Liver (tissue), 9 donors: ENCODE data around the gene KRT80. TPM values are rescaled to one million over a fixed set of nuclear protein-coding genes. Genes with fewer than 3 reads are reported as not detected.

Experiments
- DNase-seq: peaks from one replicate; pipeline ENCODE4 v3.0.0-alpha.2; 2017; ENCODE audit warnings: low spot score
- H3K27ac ChIP-seq, 2 donors: one replicate each; pipeline ENCODE4 v1.7.0; 2013; ENCODE audit warnings: inconsistent platforms in 2 of 2, low read length in 2 of 2, control low read depth in 1 of 2, low read depth in 1 of 2, mild to moderate bottlenecking in 1 of 2
- H3K27me3 ChIP-seq, 4 donors: one replicate each; pipeline versions ENCODE4 v1.6.1 to v1.7.0; 2013; ENCODE audit warnings: low read length in 3 of 4, inconsistent platforms in 1 of 4, mild to moderate bottlenecking in 1 of 4, moderate library complexity in 1 of 4; ENCODE audit not compliant: control insufficient read depth in 4 of 4, insufficient read depth in 4 of 4
- H3K36me3 ChIP-seq, 4 donors: one replicate each; pipeline versions ENCODE4 v1.6.1 to v1.7.0; 2013; ENCODE audit warnings: low read length in 3 of 4, mild to moderate bottlenecking in 3 of 4, low read depth in 1 of 4, moderate library complexity in 1 of 4; ENCODE audit not compliant: control insufficient read depth in 4 of 4, insufficient read depth in 3 of 4
- H3K4me1 ChIP-seq, 4 donors: one replicate each; pipeline versions ENCODE4 v1.6.1 to v1.7.0; 2013; ENCODE audit warnings: low read length in 3 of 4, mild to moderate bottlenecking in 3 of 4, moderate library complexity in 1 of 4; ENCODE audit not compliant: control insufficient read depth in 4 of 4, insufficient read depth in 4 of 4
- H3K4me3 ChIP-seq, 3 donors: one replicate each; pipeline versions ENCODE4 v1.6.1 to v1.7.0; 2013; ENCODE audit warnings: low read length in 3 of 3, control low read depth in 1 of 3, low read depth in 1 of 3, mild to moderate bottlenecking in 1 of 3
- H3K9ac ChIP-seq, 2 donors: one replicate each; pipeline ENCODE4 v1.7.0; 2013; ENCODE audit warnings: low read length in 2 of 2, mild to moderate bottlenecking in 2 of 2, moderate library complexity in 2 of 2, control low read depth in 1 of 2, low read depth in 1 of 2
- H3K9me3 ChIP-seq, 4 donors: one replicate each; pipeline versions ENCODE4 v1.6.1 to v1.7.0; 2013; ENCODE audit warnings: low read length in 3 of 4; ENCODE audit not compliant: control insufficient read depth in 4 of 4
- FOXA2 ChIP-seq: IDR thresholded peaks from 2 replicates; pipeline ENCODE4 v1.6.1; 2016; ENCODE audit warnings: antibody characterized with exemption
- JUND ChIP-seq, 2 donors: IDR thresholded peaks; 2 replicates each; pipeline ENCODE4 v1.6.1; 2016; ENCODE audit warnings: antibody characterized with exemption in 2 of 2
- RXRA ChIP-seq, 2 donors: IDR thresholded peaks; 2 replicates each; pipeline ENCODE4 v1.6.1; 2017 to 2018; ENCODE audit warnings: antibody characterized with exemption in 2 of 2, mild to moderate bottlenecking in 1 of 2
- SP1 ChIP-seq: IDR thresholded peaks from 2 replicates; pipeline ENCODE4 v1.6.1; 2018; ENCODE audit warnings: antibody characterized with exemption, mild to moderate bottlenecking
- YY1 ChIP-seq: IDR thresholded peaks from 2 replicates; pipeline ENCODE4 v1.6.1; 2016; ENCODE audit warnings: antibody characterized with exemption, mild to moderate bottlenecking
- WGBS: extraction: QIAGEN DNeasy Blood & Tissue Kit; methylation state at CpG from one replicate; pipeline ENCODE4 v1.1.7; 2013; 5-methylcytosine and 5-hydroxymethylcytosine counted together
- polyA plus RNA-seq, 2 donors: library from polyadenylated mRNA; stranded (reverse) in 1 of 2; unstranded in 1 of 2; fragments of 200-250 nt in 1 of 2; fragments of >200 nt in 1 of 2; fragmentation: Nextera tagmentation in 1 of 2; extraction: Ambion mirVana in 1 of 2; gene quantifications; one replicate each; pipeline versions ENCODE4 v1.2.1 to v1.2.3, GENCODE V29; 2013 to 2015
- total RNA-seq, 2 donors: library from RNA; depleted of rRNA; stranded (reverse); fragments of >200 nt; gene quantifications; one replicate each; pipeline ENCODE4 v1.2.3, GENCODE V29; 2014
- TF ChIP-seq, protein P1 (sequence below): IDR thresholded peaks from 2 replicates; pipeline ENCODE4 v1.6.1; 2016; ENCODE audit warnings: antibody characterized with exemption, mild to moderate bottlenecking
- TF ChIP-seq, protein P2 (sequence below): IDR thresholded peaks from 2 replicates; pipeline ENCODE4 v1.6.1; 2016; ENCODE audit warnings: antibody characterized with exemption
- TF ChIP-seq, protein P3 (sequence below): IDR thresholded peaks from 2 replicates; pipeline ENCODE4 v1.6.1; 2016; ENCODE audit warnings: antibody characterized with exemption
- TF ChIP-seq, protein P4 (sequence below): fragments of 150-350 bp; IDR thresholded peaks from 2 replicates; pipeline ENCODE4 v1.5.1; 2017; ENCODE audit warnings: improper control_type of control experiment, low read depth, low read length; ENCODE audit not compliant: missing input control
- donor health status: healthy.
- donor health status: healthy.
- donor health status: healthy.
- donor health status: healthy.
- donor health status: healthy.

Gene KRT80
- total and polyA plus RNA-seq, 4 donors: 0.04 to 0.12 (median 0.07) TPM

DNA sequence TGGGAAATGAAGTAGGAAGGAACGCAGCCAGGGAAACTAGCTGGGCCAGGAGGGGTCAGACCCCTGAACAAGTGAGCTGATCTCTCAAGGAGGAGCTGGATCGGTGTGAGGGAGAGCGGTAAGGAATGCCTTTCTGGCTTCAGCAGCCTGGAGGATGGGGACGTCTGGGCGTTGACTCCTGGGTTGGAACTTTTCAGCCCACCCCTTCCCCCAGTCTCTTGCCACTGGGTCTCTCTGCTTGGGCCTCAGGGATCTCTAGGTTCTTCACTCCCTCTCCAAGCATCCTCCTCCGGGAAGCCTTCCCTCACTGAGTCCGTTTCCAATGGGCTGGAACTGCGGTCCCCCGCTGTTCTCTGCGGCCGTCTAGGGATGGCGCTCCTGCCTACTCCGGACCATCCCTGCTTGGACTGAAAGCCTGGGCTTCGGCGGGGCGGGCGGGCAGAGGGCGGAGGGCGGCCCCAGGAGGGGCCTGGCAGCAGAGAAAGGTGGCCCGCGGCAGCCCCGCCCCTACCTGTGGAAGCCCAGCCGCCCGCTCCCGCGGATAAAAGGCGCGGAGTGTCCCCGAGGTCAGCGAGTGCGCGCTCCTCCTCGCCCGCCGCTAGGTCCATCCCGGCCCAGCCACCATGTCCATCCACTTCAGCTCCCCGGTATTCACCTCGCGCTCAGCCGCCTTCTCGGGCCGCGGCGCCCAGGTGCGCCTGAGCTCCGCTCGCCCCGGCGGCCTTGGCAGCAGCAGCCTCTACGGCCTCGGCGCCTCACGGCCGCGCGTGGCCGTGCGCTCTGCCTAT is 41.1 kb upstream of the KRT80 start, which contains the start of gene KRT7 (continued):
- TF ChIP-seq, protein P1, sequence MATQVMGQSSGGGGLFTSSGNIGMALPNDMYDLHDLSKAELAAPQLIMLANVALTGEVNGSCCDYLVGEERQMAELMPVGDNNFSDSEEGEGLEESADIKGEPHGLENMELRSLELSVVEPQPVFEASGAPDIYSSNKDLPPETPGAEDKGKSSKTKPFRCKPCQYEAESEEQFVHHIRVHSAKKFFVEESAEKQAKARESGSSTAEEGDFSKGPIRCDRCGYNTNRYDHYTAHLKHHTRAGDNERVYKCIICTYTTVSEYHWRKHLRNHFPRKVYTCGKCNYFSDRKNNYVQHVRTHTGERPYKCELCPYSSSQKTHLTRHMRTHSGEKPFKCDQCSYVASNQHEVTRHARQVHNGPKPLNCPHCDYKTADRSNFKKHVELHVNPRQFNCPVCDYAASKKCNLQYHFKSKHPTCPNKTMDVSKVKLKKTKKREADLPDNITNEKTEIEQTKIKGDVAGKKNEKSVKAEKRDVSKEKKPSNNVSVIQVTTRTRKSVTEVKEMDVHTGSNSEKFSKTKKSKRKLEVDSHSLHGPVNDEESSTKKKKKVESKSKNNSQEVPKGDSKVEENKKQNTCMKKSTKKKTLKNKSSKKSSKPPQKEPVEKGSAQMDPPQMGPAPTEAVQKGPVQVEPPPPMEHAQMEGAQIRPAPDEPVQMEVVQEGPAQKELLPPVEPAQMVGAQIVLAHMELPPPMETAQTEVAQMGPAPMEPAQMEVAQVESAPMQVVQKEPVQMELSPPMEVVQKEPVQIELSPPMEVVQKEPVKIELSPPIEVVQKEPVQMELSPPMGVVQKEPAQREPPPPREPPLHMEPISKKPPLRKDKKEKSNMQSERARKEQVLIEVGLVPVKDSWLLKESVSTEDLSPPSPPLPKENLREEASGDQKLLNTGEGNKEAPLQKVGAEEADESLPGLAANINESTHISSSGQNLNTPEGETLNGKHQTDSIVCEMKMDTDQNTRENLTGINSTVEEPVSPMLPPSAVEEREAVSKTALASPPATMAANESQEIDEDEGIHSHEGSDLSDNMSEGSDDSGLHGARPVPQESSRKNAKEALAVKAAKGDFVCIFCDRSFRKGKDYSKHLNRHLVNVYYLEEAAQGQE: no peak
- TF ChIP-seq RXRA (IDR thresholded peaks at IDR 0.05) (no peak), SP1 (no peak)
- TF ChIP-seq, protein P2, sequence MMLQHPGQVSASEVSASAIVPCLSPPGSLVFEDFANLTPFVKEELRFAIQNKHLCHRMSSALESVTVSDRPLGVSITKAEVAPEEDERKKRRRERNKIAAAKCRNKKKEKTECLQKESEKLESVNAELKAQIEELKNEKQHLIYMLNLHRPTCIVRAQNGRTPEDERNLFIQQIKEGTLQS: no peak

DNA sequence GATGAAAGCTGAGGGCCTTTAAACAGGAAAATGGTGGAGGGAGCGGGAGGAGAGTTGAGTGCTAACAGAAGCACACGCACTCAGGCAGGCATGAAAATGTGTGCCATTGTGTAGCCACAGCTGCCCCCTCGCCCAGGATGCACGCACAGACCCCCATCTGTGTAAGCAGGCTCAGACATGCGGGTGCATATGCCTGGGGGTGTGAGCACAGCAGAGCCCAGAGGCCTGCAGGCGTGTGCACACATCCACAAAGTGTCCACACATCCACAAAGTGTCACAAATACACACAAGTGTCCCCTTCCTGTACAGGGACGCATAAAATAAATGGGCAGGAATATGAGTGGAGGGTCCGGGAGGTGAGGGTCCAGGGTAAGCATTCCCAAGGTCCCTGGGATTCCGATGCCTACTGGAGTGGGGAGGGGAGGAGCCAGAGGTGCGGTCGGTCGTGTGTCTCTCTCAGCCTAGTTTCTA is 40.4 kb upstream of the KRT80 start:
- TF ChIP-seq FOXA2 (no peak), JUND (IDR thresholded peaks at IDR 0.05) (no peak), YY1 (no peak)
- TF ChIP-seq, protein P3, sequence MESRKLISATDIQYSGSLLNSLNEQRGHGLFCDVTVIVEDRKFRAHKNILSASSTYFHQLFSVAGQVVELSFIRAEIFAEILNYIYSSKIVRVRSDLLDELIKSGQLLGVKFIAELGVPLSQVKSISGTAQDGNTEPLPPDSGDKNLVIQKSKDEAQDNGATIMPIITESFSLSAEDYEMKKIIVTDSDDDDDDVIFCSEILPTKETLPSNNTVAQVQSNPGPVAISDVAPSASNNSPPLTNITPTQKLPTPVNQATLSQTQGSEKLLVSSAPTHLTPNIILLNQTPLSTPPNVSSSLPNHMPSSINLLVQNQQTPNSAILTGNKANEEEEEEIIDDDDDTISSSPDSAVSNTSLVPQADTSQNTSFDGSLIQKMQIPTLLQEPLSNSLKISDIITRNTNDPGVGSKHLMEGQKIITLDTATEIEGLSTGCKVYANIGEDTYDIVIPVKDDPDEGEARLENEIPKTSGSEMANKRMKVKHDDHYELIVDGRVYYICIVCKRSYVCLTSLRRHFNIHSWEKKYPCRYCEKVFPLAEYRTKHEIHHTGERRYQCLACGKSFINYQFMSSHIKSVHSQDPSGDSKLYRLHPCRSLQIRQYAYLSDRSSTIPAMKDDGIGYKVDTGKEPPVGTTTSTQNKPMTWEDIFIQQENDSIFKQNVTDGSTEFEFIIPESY: no peak
- TF ChIP-seq, protein P4, sequence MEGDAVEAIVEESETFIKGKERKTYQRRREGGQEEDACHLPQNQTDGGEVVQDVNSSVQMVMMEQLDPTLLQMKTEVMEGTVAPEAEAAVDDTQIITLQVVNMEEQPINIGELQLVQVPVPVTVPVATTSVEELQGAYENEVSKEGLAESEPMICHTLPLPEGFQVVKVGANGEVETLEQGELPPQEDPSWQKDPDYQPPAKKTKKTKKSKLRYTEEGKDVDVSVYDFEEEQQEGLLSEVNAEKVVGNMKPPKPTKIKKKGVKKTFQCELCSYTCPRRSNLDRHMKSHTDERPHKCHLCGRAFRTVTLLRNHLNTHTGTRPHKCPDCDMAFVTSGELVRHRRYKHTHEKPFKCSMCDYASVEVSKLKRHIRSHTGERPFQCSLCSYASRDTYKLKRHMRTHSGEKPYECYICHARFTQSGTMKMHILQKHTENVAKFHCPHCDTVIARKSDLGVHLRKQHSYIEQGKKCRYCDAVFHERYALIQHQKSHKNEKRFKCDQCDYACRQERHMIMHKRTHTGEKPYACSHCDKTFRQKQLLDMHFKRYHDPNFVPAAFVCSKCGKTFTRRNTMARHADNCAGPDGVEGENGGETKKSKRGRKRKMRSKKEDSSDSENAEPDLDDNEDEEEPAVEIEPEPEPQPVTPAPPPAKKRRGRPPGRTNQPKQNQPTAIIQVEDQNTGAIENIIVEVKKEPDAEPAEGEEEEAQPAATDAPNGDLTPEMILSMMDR: no peak
- Histone ChIP-seq H3K27me3 (peaks cover 0 to 13% (median 5%) of the 10 kb centered on the region in 4 donors), H3K9ac (no peak overlapping the region), H3K36me3 (no peaks in the 10 kb centered on the region), H3K27ac (no peak overlapping the region), H3K4me1 (peaks cover 0 to 4% (median 0%) of the 10 kb centered on the region in 4 donors), H3K9me3 (no peaks in the 10 kb centered on the region), H3K4me3 (no peak overlapping the region)
- 51% methylated on average over 12 of the region's 12 CpGs for WGBS
- no peak for DNase-seq
